ENCODE results near the gene TAF5L.

DNA sequence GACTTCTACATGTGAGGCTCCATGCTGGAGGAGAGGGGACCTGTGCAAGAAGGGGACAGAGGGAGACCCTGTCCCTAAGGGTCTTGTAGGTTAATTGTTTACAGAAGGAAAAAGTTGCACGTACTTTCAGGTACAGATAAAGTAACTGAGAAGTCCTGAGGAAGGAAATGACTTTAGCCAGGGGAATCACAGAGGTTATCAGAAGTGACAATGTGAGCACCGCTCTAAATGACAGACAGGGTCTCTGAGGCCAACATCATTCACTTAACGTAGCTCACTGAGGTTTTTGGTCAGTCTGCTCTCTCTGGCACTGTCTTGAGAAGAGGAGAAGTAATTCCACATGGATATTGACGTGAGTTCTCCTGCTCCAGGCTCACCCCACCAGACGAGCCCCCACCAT lies 12.0 kb downstream of the TAF5L start:
- TF ChIP-seq, protein P1, sequence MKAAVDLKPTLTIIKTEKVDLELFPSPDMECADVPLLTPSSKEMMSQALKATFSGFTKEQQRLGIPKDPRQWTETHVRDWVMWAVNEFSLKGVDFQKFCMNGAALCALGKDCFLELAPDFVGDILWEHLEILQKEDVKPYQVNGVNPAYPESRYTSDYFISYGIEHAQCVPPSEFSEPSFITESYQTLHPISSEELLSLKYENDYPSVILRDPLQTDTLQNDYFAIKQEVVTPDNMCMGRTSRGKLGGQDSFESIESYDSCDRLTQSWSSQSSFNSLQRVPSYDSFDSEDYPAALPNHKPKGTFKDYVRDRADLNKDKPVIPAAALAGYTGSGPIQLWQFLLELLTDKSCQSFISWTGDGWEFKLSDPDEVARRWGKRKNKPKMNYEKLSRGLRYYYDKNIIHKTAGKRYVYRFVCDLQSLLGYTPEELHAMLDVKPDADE (IDR thresholded peaks at IDR 0.05) = no peak
- TF ChIP-seq, protein P2, sequence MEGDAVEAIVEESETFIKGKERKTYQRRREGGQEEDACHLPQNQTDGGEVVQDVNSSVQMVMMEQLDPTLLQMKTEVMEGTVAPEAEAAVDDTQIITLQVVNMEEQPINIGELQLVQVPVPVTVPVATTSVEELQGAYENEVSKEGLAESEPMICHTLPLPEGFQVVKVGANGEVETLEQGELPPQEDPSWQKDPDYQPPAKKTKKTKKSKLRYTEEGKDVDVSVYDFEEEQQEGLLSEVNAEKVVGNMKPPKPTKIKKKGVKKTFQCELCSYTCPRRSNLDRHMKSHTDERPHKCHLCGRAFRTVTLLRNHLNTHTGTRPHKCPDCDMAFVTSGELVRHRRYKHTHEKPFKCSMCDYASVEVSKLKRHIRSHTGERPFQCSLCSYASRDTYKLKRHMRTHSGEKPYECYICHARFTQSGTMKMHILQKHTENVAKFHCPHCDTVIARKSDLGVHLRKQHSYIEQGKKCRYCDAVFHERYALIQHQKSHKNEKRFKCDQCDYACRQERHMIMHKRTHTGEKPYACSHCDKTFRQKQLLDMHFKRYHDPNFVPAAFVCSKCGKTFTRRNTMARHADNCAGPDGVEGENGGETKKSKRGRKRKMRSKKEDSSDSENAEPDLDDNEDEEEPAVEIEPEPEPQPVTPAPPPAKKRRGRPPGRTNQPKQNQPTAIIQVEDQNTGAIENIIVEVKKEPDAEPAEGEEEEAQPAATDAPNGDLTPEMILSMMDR (conservative IDR thresholded peaks at IDR 0.05; ENCODE audit: low read depth in 2 of 2) = no peak
- no peak for TF ChIP-seq EZH2 (IDR thresholded peaks at IDR 0.05; ENCODE audit: low read depth, unreplicated experiment)
- TF ChIP-seq CREB1 (CRISPR knock-in tag; IDR thresholded peaks at IDR 0.05; ENCODE audit: low read depth) = no peak
- no peak for TF ChIP-seq EZH2phosphoT487 (IDR thresholded peaks at IDR 0.05; ENCODE audit: unreplicated experiment)
- TF ChIP-seq JUNB (IDR thresholded peaks at IDR 0.05; ENCODE audit: unreplicated experiment) = no peak
- TF ChIP-seq STAT1 (IDR thresholded peaks at IDR 0.05; ENCODE audit: unreplicated experiment) = no peak

All from GM23338 (cell line).